PC-9 (cell line): ENCODE measurements around the gene NDUFS6.

Experiments used
- CTCF ChIP-seq: fragments of 200-600 bp; sonication (generic); conservative IDR thresholded peaks from 2 replicates; pipeline ENCODE4 v1.6.1; 2017; ENCODE audit warnings: mixed run types, antibody characterized with exemption, mild to moderate bottlenecking, moderate library complexity
- EZH2 ChIP-seq: fragments of 200-600 bp; sonication (generic); IDR thresholded peaks from 2 replicates; pipeline ENCODE4 v1.8.0; 2017; ENCODE audit warnings: antibody characterized with exemption, low read depth

- TF ChIP-seq CTCF, result no peak
- TF ChIP-seq EZH2, result no peak
Observed at GRCh38 chr5:1817261-1818043, 16.2 kb downstream of the NDUFS6 start.
